GM12801 (cell line): ENCODE results near the gene IFT122.

ENCODE experiments used
- TF ChIP-seq, protein P1 (sequence below): IDR thresholded peaks from one replicate; pipeline ENCODE4 v1.5.1; 2011; ENCODE audit warnings: control low read depth; ENCODE audit not compliant: insufficient read length; ENCODE audit errors: extremely low read depth

IFT122 gene

DNA sequence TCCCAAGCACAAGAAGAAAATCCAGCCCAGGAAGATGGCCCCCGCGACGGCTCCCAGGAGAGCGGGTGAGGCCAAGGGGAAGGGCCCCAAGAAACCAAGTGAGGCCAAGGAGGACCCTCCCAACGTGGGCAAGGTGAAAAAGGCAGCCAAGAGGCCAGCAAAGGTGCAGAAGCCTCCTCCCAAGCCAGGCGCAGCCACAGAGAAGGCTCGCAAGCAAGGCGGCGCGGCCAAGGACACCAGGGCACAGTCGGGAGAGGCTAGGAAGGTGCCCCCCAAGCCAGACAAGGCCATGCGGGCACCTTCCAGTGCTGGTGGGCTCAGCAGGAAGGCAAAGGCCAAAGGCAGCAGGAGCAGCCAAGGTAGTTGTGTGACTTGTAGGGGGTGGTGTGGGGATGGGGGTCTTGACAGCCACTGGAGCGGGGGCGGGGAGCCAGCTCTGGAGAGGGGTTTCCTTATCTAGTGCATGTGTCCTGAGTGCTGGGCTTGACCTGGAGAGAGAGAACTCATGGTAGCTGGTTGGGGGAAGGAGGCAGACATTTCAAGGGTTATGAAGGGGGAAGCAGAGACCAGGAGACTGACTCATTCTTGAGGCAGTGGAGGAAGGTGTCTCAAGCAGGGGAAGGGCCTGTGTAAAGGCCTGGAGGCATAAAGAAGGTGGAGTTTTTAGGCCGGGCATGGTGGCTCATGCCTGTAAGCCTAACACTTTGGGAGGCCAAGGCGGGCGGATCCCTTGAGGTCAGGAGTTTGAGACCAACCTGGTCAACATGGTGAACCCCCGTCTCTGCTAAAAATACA, 109.2 kb downstream of the IFT122 start:
- TF ChIP-seq, protein P1, sequence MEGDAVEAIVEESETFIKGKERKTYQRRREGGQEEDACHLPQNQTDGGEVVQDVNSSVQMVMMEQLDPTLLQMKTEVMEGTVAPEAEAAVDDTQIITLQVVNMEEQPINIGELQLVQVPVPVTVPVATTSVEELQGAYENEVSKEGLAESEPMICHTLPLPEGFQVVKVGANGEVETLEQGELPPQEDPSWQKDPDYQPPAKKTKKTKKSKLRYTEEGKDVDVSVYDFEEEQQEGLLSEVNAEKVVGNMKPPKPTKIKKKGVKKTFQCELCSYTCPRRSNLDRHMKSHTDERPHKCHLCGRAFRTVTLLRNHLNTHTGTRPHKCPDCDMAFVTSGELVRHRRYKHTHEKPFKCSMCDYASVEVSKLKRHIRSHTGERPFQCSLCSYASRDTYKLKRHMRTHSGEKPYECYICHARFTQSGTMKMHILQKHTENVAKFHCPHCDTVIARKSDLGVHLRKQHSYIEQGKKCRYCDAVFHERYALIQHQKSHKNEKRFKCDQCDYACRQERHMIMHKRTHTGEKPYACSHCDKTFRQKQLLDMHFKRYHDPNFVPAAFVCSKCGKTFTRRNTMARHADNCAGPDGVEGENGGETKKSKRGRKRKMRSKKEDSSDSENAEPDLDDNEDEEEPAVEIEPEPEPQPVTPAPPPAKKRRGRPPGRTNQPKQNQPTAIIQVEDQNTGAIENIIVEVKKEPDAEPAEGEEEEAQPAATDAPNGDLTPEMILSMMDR, result no peak

DNA sequence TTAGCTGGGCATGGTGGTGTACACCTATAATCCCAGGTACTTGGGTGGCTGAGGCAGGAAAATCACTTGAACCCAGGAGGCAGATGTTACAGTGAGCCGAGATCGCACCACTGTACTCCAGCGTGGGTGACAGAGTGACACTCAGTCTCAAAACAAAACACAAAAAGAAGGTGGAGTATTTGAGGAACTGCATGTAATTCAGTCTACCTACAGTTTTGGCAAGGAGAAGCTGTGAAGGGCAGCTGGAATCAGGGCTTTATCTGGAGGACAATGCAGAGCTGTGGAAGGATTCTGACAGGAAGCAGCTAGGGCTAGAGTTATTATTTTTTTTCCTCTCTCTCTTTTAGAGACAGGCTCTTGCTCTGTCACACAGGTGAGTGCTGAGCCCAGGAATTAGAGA, 109.8 kb downstream of the IFT122 start:
- TF ChIP-seq, protein P1, result no peak

DNA sequence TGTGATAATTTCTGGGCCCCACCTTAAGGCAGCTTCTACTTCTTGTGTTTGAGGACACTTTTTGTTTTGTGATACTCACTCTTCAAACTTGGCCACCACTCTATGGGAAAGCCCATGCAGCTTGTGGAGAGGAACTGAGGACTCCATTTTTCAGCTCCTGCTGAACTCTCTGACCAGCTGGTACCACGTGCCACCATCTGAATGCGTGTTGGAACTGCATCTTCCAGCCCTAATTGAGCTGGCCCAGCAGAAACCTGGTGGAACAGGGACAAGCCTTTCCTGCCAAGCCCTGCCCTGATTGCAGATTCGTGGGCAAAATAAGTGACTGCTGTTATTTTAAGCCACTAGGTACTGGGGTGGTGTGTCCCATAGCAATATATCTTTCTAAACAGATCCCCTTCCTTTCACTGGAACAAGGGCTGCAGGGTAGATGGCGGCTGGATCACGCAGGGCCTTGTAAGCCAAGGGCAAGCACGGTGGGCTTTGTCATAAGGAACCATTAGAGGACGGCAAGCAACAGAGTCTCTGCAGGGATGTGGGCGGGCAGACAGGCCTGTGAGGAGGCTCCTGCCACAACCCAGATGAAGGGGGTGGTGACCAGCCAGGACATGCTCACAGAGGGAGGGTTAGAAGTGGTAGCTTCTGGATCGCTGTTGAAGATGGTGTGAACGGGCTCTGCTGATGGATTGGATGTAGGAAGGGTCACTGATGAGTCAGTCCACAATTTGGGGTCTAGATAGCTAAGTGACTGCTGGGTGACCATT, 112.4 kb downstream of the IFT122 start:
- TF ChIP-seq, protein P1, result no peak

DNA sequence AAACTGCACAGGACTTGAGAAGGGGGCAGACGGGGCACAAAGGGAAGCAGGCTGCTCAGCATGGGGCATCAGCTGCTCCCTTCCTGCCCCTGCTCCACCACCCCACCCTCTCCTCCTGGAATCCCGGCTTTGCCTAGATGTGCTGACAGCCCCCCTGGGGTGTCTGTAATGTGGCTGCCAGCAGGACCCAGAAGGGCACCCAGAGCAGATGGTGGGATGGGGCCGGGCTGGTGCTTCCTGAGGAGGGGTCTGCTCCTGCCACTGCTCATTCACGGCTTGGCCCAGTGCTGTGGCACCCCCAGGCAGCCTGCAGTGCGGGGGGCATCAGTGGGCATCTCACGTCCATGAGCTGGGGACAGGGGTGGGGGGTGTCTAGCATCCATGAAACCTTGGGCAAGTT, 113.1 kb downstream of the IFT122 start:
- TF ChIP-seq, protein P1, result no peak

DNA sequence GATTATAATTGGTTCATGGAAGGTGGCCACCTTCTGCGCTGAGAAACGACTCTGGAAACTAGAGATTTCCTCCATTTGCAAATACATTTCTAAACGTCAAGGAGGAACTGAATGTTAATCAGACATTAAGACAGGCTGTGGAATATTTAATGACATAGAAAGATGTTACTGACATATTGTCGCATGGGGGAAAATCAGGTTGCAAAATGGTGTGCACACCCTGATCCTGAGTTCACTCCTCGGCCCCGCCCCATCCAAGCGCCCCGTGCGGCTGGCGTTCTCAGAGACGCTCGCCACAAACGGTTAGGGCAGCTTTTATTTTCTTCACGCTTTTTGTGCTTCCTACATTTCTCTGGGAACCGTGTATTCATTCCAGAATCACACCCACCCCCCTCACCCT, 113.7 kb downstream of the IFT122 start:
- TF ChIP-seq, protein P1, result no peak

DNA sequence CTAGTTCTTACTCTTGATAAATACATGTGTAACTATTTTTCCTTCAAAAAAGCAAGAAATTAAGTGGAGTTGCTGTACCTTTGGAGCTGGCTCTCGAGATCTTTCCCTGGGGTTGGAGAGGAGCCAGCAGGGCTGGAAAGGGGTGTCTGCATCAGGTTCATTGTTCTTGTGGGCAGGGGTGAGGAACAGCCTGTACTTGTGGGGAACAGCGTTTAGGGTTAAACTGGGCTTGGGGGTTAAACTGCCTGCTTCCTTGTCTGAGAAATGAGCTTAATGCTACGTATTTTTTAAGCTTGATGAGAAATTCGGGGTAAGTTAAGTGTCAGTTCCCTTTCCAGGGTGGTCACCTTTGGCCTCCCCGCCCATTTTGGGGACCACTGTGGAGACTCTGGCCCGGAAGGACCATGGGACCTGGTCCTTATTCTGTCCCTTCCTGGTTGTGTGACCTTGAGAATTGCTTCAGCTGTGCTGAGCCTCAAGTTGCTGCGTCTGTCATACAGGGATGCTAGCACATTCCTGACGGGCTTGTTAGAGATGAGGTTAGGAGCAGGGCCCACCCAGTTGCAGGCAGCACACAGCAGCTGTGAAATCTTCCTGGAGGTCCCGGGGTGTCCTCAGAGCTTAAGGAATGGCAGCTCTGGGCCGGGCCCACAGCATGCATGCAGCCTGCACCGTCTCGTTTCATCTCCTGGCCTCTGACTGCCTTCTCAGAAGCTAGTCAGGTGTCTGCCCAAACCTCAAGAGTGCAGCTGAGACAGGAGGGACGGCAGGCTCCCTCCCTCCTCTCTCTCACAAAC, 114.5 kb downstream of the IFT122 start:
- TF ChIP-seq, protein P1, result no peak

DNA sequence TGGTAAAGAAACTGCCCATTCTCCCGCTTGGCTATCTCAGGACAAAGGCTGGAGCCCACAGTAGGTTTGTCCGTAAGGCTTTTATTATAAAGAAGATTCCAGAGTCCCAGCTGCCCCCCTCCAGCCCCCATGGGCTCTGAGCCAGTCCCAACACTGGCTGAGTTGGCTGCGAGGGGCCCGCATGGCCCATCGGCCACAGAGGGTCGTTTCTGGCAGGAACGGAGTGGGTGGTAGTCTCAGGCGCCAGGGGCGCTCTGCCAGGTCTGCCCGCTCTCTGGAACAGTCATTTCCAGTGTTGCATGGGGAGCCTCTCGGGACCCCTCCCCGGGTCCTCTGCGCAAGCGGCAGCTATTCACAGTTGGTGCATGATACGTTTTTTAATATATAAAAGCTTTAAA, 115.1 kb downstream of the IFT122 start:
- TF ChIP-seq, protein P1, result no peak
